MCF 10A (cell line): ENCODE results near the gene SLC4A8. TPM values are rescaled to one million over a fixed set of nuclear protein-coding genes. Genes with fewer than 3 reads are reported as not detected.

Experiments
- BruUV-seq: library from RNA; stranded (reverse); fragments of 400-500 nt; replicated peaks from 2 replicates; lab custom pipeline; 2021; lab: Mats Ljungman, UMichigan
- CTCF ChIA-PET: fragments of 300-600 bp; sonication (Branson Sonifier 250); formaldehyde crosslinking; extraction: SDS; loops from one replicate; lab custom pipeline; 2021; ENCODE audit warnings: antibody characterized with exemption, inconsistent platforms; lab: Yijun Ruan, JAX
- POLR2A ChIA-PET: fragments of 300-600, 350-650 bp; sonication (Branson Sonifier 250); formaldehyde crosslinking; extraction: SDS; loops from one replicate; lab custom pipeline; 2020; ENCODE audit warnings: antibody characterized with exemption, inconsistent platforms; lab: Yijun Ruan, JAX
- DNase-seq: peaks from one replicate; pipeline ENCODE4 v3.0.0-alpha.2; 2018; ENCODE audit not compliant: unreplicated experiment
- H3K27ac Mint-ChIP-seq: one replicate; pipeline ENCODE4 v1.8.0; 2022; ENCODE audit warnings: mild to moderate bottlenecking, low read depth, mixed read lengths; ENCODE audit not compliant: unreplicated experiment
- H3K27me3 Mint-ChIP-seq: one replicate; pipeline ENCODE4 v1.8.0; 2022; ENCODE audit warnings: mixed read lengths; ENCODE audit not compliant: insufficient read depth, unreplicated experiment
- H3K36me3 Mint-ChIP-seq: one replicate; pipeline ENCODE4 v1.8.0; 2022; ENCODE audit warnings: mild to moderate bottlenecking, moderate library complexity, mixed read lengths; ENCODE audit not compliant: insufficient read depth, unreplicated experiment
- H3K4me1 Mint-ChIP-seq: one replicate; pipeline ENCODE4 v1.8.0; 2022; ENCODE audit warnings: mixed read lengths; ENCODE audit not compliant: insufficient read depth, unreplicated experiment
- H3K4me3 Mint-ChIP-seq: one replicate; pipeline ENCODE4 v1.8.0; 2022; ENCODE audit warnings: mild to moderate bottlenecking, moderate library complexity, mixed read lengths; ENCODE audit not compliant: unreplicated experiment
- H3K9me3 Mint-ChIP-seq: one replicate; pipeline ENCODE4 v1.8.0; 2022; ENCODE audit warnings: mixed read lengths; ENCODE audit not compliant: unreplicated experiment
- CTCF ChIP-seq: fragments of 200-600 bp; IDR thresholded peaks from one replicate; pipeline ENCODE4 v1.8.0; 2022; ENCODE audit warnings: antibody characterized with exemption, mild to moderate bottlenecking; ENCODE audit not compliant: unreplicated experiment
- intact Hi-C: fragments of 100-400 bp; cut with micrococcal nuclease; formaldehyde crosslinking; loops from 2 replicates; pipeline ENCODE4 v1.14.1; 2022
- total RNA-seq: library from RNA; stranded (reverse); gene quantifications from 2 replicates; pipeline ENCODE4 v1.2.3, GENCODE V29; 2022

Gene SLC4A8
- total RNA-seq, 1 experiment from 2014 or later: 1.1 TPM

GRCh38 chr12:51480978-51481377, 56.3 kb downstream of the SLC4A8 start:
- H3K36me3 Mint-ChIP-seq: no peaks in the 10 kb centered on the region
- intact Hi-C loops: no loop called here
- ChIA-PET CTCF (interaction anchor here (0.9 kb wide), 1 partner anchor 50 kb away, joined by 3 read pairs; no protein-coding TSS in a partner anchor), POLR2A (no interaction called here)
- no peak for TF ChIP-seq CTCF
- no peak overlapping the region for H3K4me3 Mint-ChIP-seq
- no peak overlapping the region for H3K27ac Mint-ChIP-seq
- DNase-seq: no peak
- no TSS peak for BruUV-seq
- H3K27me3 Mint-ChIP-seq: no peaks in the 10 kb centered on the region
- H3K9me3 Mint-ChIP-seq: no peaks in the 10 kb centered on the region
- H3K4me1 Mint-ChIP-seq: no peaks in the 10 kb centered on the region

GRCh38 chr12:51482929-51483697, 58.5 kb downstream of the SLC4A8 start:
- DNase-seq: no peak
- Mint-ChIP-seq H3K4me1 (no peaks in the 10 kb centered on the region), H3K27me3 (no peaks in the 10 kb centered on the region), H3K27ac (no peak overlapping the region), H3K36me3 (no peaks in the 10 kb centered on the region), H3K4me3 (no peak overlapping the region), H3K9me3 (no peaks in the 10 kb centered on the region)
- TF ChIP-seq CTCF: no peak
- ChIA-PET POLR2A (no interaction called here), CTCF (interaction anchor here (0.6 to 0.7 kb wide), 2 partner anchors 13 to 387 kb away, joined by 5 to 8 read pairs; no protein-coding TSS in a partner anchor)
- no TSS peak for BruUV-seq
- intact Hi-C loops: no loop called here

- DNase-seq: no peak
- TF ChIP-seq CTCF: no peak
- Mint-ChIP-seq H3K9me3 (no peaks in the 10 kb centered on the region), H3K27ac (no peak overlapping the region), H3K4me1 (no peaks in the 10 kb centered on the region), H3K36me3 (no peaks in the 10 kb centered on the region), H3K27me3 (no peaks in the 10 kb centered on the region), H3K4me3 (no peak overlapping the region)
- POLR2A ChIA-PET: no interaction called here
- BruUV-seq: no TSS peak
- intact Hi-C loops: no loop called here
- CTCF ChIA-PET: no interaction called here
Observed at GRCh38 chr12:51484119-51484518, 59.5 kb downstream of the SLC4A8 start.

GRCh38 chr12:51488281-51488680, 63.6 kb downstream of the SLC4A8 start:
- H3K27ac Mint-ChIP-seq: no peak overlapping the region
- DNase-seq: no peak
- no peaks in the 10 kb centered on the region for H3K4me1 Mint-ChIP-seq
- no peak for TF ChIP-seq CTCF
- H3K27me3 Mint-ChIP-seq: no peaks in the 10 kb centered on the region
- H3K4me3 Mint-ChIP-seq: no peak overlapping the region
- H3K9me3 Mint-ChIP-seq: no peaks in the 10 kb centered on the region
- BruUV-seq: no TSS peak
- intact Hi-C loops: no loop called here
- POLR2A ChIA-PET: no interaction called here
- H3K36me3 Mint-ChIP-seq: no peaks in the 10 kb centered on the region
- CTCF ChIA-PET: no interaction called here
